HCT116 (cell line): ENCODE measurements around the gene ASIC1. TPM values are rescaled to one million over a fixed set of nuclear protein-coding genes. Genes with fewer than 3 reads are reported as not detected.

Experiments
- ATAC-seq: fragments of 200-7000 bp; cut with Tn5 transposase; 2 replicates; pipeline ENCODE4 v1.9.1; 2020; ENCODE audit warnings: mild to moderate bottlenecking, moderate library complexity
- BruUV-seq: library from RNA; stranded (reverse); fragments of 400-500 nt; replicated peaks from 2 replicates; lab custom pipeline; 2021; lab: Mats Ljungman, UMichigan
- CTCF ChIA-PET: fragments of 300-600 bp; sonication (Branson Sonifier 250); formaldehyde crosslinking; loops from one replicate; lab custom pipeline; 2021; ENCODE audit warnings: antibody characterized with exemption; lab: Charles Lee
- POLR2A ChIA-PET: fragments of 300-600, 350-600 bp; sonication (Branson Sonifier 250); formaldehyde crosslinking; loops from one replicate; lab custom pipeline; 2021; ENCODE audit warnings: antibody characterized with exemption; lab: Charles Lee
- RAD21 ChIA-PET, 2 experiments: fragments of 300-600 bp; sonication (Branson Sonifier 250); formaldehyde crosslinking; loops; one replicate each; lab custom pipeline; 2023; ENCODE audit warnings: low total read pairs in 2 of 2; ENCODE audit not compliant: uncharacterized antibody in 2 of 2, unreplicated experiment in 2 of 2, low non-redundant PET in 1 of 2; lab: Charles Lee
- DNase-seq: peaks from one replicate; pipeline ENCODE4 v3.0.0-alpha.2; 2010; ENCODE audit warnings: low read depth, low spot score
- H2AFZ ChIP-seq: fragments of 200-600 bp; shearing (Covaris generic), sonication (generic); 2 replicates; pipeline ENCODE4 v1.6.1; 2017; ENCODE audit warnings: low read depth, mixed run types, mixed read lengths, antibody characterized with exemption, low read length; ENCODE audit not compliant: poor library complexity, severe bottlenecking
- H3K27ac ChIP-seq: 2 replicates; pipeline ENCODE4 v1.5.1; 2012; ENCODE audit warnings: low read depth, low read length
- H3K27me3 ChIP-seq: fragments of 200-600 bp; sonication (generic); 2 replicates; pipeline ENCODE4 v1.6.1; 2016; ENCODE audit warnings: mixed run types, low read length, mixed read lengths; ENCODE audit not compliant: insufficient read depth
- H3K36me3 ChIP-seq, 2 experiments: fragments of 200-500 bp in 1 of 2; fragments of 200-600 bp in 1 of 2; sonication (Bioruptor generic) in 1 of 2; sonication (generic) in 1 of 2; 2 replicates each; pipeline versions ENCODE4 v1.5.1 to v1.6.1; 2014 to 2016; ENCODE audit warnings: low read length in 2 of 2, inconsistent platforms in 1 of 2, mixed read lengths in 1 of 2, mixed run types in 1 of 2; ENCODE audit not compliant: insufficient read depth in 2 of 2, control insufficient read depth in 1 of 2
- H3K4me1 ChIP-seq, 2 experiments: fragments of 200-600 bp in 1 of 2; sonication (generic) in 1 of 2; 2 replicates each; pipeline versions ENCODE4 v1.5.1 to v1.6.1; 2012 to 2017; ENCODE audit warnings: low read length in 2 of 2, inconsistent platforms in 1 of 2, mild to moderate bottlenecking in 1 of 2, mixed read lengths in 1 of 2, mixed run types in 1 of 2, moderate library complexity in 1 of 2; ENCODE audit not compliant: insufficient read depth in 2 of 2, control insufficient read depth in 1 of 2
- H3K4me2 ChIP-seq: fragments of 200-600 bp; sonication (generic); 2 replicates; pipeline ENCODE4 v1.6.1; 2017; ENCODE audit warnings: mixed run types, low read length, mixed read lengths
- H3K4me3 ChIP-seq, 2 experiments: fragments of 200-600 bp in 1 of 2; sonication (generic) in 1 of 2; replicated peaks in 1 of 2; 2 replicates each; pipeline ENCODE4 v1.5.1; 2011 to 2016; ENCODE audit warnings: low read length in 2 of 2, control low read depth in 1 of 2, low read depth in 1 of 2, mild to moderate bottlenecking in 1 of 2, mixed read lengths in 1 of 2, mixed run types in 1 of 2
- H3K79me2 ChIP-seq: fragments of 200-600 bp; sonication (generic); 2 replicates; pipeline ENCODE4 v1.6.1; 2017; ENCODE audit warnings: mild to moderate bottlenecking, mixed run types, low read length, moderate library complexity, mixed read lengths; ENCODE audit not compliant: insufficient read depth
- H3K9ac ChIP-seq: fragments of 200-600 bp; sonication (generic); 2 replicates; pipeline ENCODE4 v1.6.1; 2016; ENCODE audit warnings: low read length, mixed read lengths
- H3K9me2 ChIP-seq: fragments of 200-600 bp; sonication (generic), shearing (Covaris generic); 2 replicates; pipeline ENCODE4 v1.6.1; 2017; ENCODE audit warnings: mixed run types, mild to moderate bottlenecking, moderate library complexity; ENCODE audit not compliant: insufficient read depth
- H3K9me3 ChIP-seq, 2 experiments: fragments of 200-500 bp in 1 of 2; fragments of 200-600 bp in 1 of 2; sonication (Bioruptor generic) in 1 of 2; sonication (generic) in 1 of 2; 2 replicates each; pipeline ENCODE4 v1.6.1; 2014 to 2017; ENCODE audit warnings: low read length in 2 of 2, mixed read lengths in 2 of 2, inconsistent platforms in 1 of 2, low read depth in 1 of 2, mild to moderate bottlenecking in 1 of 2, mixed run types in 1 of 2, moderate library complexity in 1 of 2; ENCODE audit not compliant: control insufficient read depth in 1 of 2, insufficient read depth in 1 of 2
- H4K20me1 ChIP-seq: fragments of 200-600 bp; sonication (generic), shearing (Covaris generic); 2 replicates; pipeline ENCODE4 v1.6.1; 2017; ENCODE audit warnings: mixed run types, mild to moderate bottlenecking, moderate library complexity; ENCODE audit not compliant: insufficient read depth
- ATF3 ChIP-seq: IDR thresholded peaks from 2 replicates; pipeline ENCODE4 v1.6.1; 2012
- CEBPB ChIP-seq: IDR thresholded peaks from 2 replicates; pipeline ENCODE4 v1.6.1; 2012; ENCODE audit warnings: low read depth
- CTCF ChIP-seq, 3 experiments: fragments of 200-600 bp in 1 of 3; sonication (generic) in 1 of 3; IDR thresholded peaks in 2 of 3; conservative IDR thresholded peaks in 1 of 3; 2 replicates each; pipeline ENCODE4 v1.5.1; 2012 to 2017; ENCODE audit warnings: low read depth in 2 of 3, low read length in 2 of 3, antibody characterized with exemption in 1 of 3, borderline replicate concordance in 1 of 3, control low read depth in 1 of 3, mild to moderate bottlenecking in 1 of 3, mixed read lengths in 1 of 3, mixed run types in 1 of 3, moderate library complexity in 1 of 3; ENCODE audit not compliant: insufficient read depth in 1 of 3
- ELF1 ChIP-seq: IDR thresholded peaks from 2 replicates; pipeline ENCODE4 v1.6.1; 2012; ENCODE audit warnings: low read depth, borderline replicate concordance
- FOSL1 ChIP-seq: IDR thresholded peaks from 2 replicates; pipeline ENCODE4 v1.6.1; 2012; ENCODE audit warnings: low read depth
- JUND ChIP-seq: IDR thresholded peaks from 2 replicates; pipeline ENCODE4 v1.6.1; 2012
- MAX ChIP-seq: IDR thresholded peaks from 2 replicates; pipeline ENCODE4 v1.6.1; 2012
- POLR2A ChIP-seq: IDR thresholded peaks from 2 replicates; pipeline ENCODE4 v1.7.0; 2011; ENCODE audit warnings: borderline replicate concordance; ENCODE audit not compliant: insufficient read depth, insufficient read length; ENCODE audit errors: extremely low read depth
- POLR2AphosphoS5 ChIP-seq: IDR thresholded peaks from 2 replicates; pipeline ENCODE4 v1.6.1; 2011; ENCODE audit warnings: mild to moderate bottlenecking, low read depth, low read length, moderate library complexity
- REST ChIP-seq: IDR thresholded peaks from 2 replicates; pipeline ENCODE4 v1.6.1; 2012; ENCODE audit warnings: low read depth
- SIN3A ChIP-seq: IDR thresholded peaks from 2 replicates; pipeline ENCODE4 v1.6.1; 2012; ENCODE audit warnings: low read depth
- SP1 ChIP-seq: IDR thresholded peaks from 2 replicates; pipeline ENCODE4 v1.6.1; 2012; ENCODE audit warnings: low read depth
- TCF7L2 ChIP-seq: IDR thresholded peaks from 2 replicates; pipeline ENCODE4 v1.7.0; 2011; ENCODE audit warnings: borderline replicate concordance, inconsistent platforms; ENCODE audit not compliant: insufficient read depth, insufficient read length; ENCODE audit errors: extremely low read depth
- ZBTB33 ChIP-seq: IDR thresholded peaks from 2 replicates; pipeline ENCODE4 v1.6.1; 2011; ENCODE audit warnings: mild to moderate bottlenecking, low read length, moderate library complexity; ENCODE audit not compliant: insufficient replicate concordance; ENCODE audit errors: extremely low read depth
- ZNF274 ChIP-seq: fragments of 200-500 bp; sonication (Bioruptor generic); IDR thresholded peaks from 2 replicates; pipeline ENCODE4 v1.6.1; 2014; ENCODE audit warnings: mild to moderate bottlenecking, low read depth, low read length, inconsistent platforms
- intact Hi-C: fragments of 100-400 bp; cut with micrococcal nuclease; formaldehyde crosslinking; loops from 2 replicates; pipeline ENCODE4 v1.10.0; 2022
- total RNA-seq: library from RNA; stranded (reverse); gene quantifications from one replicate; pipeline ENCODE4 v1.2.1, GENCODE V29; 2021; ENCODE audit not compliant: unreplicated experiment

ASIC1 gene
- total RNA-seq, 1 experiment from 2014 or later, result 28.9 TPM

GRCh38 chr12:50041962-50042361 is 15.4 kb upstream of the ASIC1 start:
- Histone ChIP-seq H3K79me2 (no peaks in the 10 kb centered on the region), H3K9me2 (no peaks in the 10 kb centered on the region), H3K4me1 (peaks cover 0 to 9% of the 10 kb centered on the region in 2 experiments; a peak in 2 of 4 replicates), H2AFZ (no peak overlapping the region), H3K4me2 (no peak overlapping the region), H4K20me1 (no peaks in the 10 kb centered on the region), H3K4me3 (no peak overlapping the region), H3K27ac (no peak overlapping the region)
- ChIA-PET POLR2A (no interaction called here), CTCF (no interaction called here), RAD21 (no interaction called here)
- no TSS peak for BruUV-seq
- ATAC-seq, result no peak
- intact Hi-C loops, result no loop called here
- TF ChIP-seq ATF3, result no peak
- no peak for TF ChIP-seq ZBTB33
- TF ChIP-seq POLR2A, result no peak
- no peak for TF ChIP-seq ELF1
- TF ChIP-seq SP1, result no peak
- no peak for TF ChIP-seq REST
- TF ChIP-seq TCF7L2, result no peak
- TF ChIP-seq MAX, result no peak
- no peak for TF ChIP-seq SIN3A
- no peak for TF ChIP-seq JUND
- no peak for TF ChIP-seq FOSL1
- TF ChIP-seq ZNF274, result no peak
- TF ChIP-seq CTCF (IDR thresholded peaks at IDR 0.05 in 2 of 3, conservative IDR thresholded peaks at IDR 0.05 in 1 of 3; ENCODE audit: borderline replicate concordance in 1 of 3, insufficient read depth in 1 of 3, low read depth in 2 of 3, low read length in 2 of 3), result no peak
- TF ChIP-seq POLR2AphosphoS5, result no peak
- no peak for TF ChIP-seq CEBPB
- TF ChIP-seq, all 23 proteins: peak for 0
- no peak for DNase-seq
- no peaks in the 10 kb centered on the region for H3K9me3 ChIP-seq
- no peaks in the 10 kb centered on the region for H3K36me3 ChIP-seq
- no peaks in the 10 kb centered on the region for H3K27me3 ChIP-seq
- no peak overlapping the region for H3K9ac ChIP-seq
